Measurements from ENCODE around the gene LSP1.
"Not testable (repeated sequence)": the region's sequence is repeated elsewhere in the genome, so short reads cannot be mapped to it uniquely, and the experiment has no call there.

The LSP1 gene

DNA sequence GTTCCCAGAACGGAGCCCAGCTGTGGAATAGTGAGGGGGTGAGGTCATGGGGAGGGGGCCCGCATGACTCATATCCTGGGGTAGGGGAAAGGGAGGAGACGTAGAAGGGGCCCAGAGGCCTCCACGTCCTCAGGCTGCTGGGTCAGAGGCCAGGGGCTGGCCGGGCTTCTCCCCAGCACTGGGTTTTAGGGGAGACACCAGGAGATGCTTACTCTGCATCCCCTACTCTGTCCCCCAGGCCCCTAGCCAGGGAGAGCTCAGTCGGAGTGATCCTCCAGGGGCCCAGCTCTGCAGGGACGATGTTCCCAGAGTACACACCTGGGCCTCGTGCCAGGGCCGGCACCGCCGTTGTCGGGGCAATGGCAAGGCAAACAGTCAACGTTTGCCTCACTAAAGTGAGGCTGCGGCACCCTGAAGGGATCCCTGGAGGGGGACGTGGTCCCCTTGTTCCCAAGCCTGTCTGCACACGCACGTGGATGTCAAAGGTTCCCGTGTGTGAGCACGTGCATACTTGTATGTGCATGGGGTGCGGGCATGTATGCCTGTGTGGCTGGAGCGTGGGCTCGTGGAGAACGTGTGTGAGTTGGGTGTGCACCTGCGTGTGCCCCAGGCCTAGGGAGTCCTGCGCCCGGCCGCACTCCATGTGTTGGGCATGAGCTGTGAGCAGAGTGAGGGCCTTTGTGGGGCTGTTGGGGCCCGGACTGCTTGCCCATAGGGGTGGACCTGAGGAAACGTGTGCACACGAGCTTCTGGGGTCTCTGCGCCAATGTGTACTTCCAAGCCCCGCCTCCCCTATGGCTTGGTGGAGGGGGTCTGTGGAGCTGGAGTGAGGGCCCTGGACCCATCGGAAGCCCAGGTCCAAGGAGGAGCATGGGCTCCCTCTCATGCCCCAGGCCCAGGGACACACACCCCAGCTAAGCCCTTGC is 24.6 kb downstream of the LSP1 start:
- DNase-seq (ENCODE audit: low read depth) = no peak

- DNase-seq (ENCODE audit: low read depth) = no peak
Measured at GRCh38 chr11:1878137-1879031, 25.5 kb downstream of the LSP1 start.

- no peak for DNase-seq (ENCODE audit: low read depth)
Measured at GRCh38 chr11:1879342-1879940, 26.6 kb downstream of the LSP1 start.

- DNase-seq (ENCODE audit: low read depth) = no peak
Measured at GRCh38 chr11:1879941-1880720, 27.2 kb downstream of the LSP1 start.

DNA sequence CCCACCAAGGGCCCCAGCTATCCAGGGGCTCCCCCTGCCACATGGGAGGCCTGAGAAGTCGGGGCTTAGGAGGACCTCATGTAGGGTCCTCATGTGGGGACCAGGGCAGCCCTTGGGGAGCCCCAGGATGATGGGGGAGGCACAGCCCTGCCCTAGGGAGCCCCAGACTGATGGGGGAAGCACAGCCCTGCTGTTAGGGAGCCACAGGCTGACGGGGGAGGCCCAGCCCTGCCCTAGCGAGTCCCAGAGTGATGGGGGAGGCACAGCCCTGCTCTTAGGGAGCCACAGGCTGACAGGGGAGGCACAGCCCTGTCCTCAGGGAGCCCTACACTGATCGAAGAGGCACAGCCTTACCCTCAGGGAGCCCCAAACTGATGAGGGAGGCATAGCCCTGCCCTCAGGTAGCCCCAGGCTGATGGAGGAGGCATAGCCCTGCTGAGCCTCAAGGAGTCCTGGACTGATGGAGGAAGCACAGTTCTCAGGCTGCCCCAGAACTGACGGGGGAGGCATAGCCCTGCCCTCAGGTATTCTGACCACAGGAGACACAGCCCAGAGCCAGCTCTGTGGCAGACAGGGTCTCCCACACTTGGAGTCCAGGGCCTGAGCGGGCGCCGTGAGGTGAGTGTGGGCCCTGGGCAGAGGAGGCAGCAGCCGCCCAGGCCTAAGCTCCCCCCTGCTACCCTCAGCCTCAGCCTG is 28.0 kb downstream of the LSP1 start:
- DNase-seq (ENCODE audit: low read depth) = no peak

GRCh38 chr11:1881442-1882264 is 28.8 kb downstream of the LSP1 start:
- DNase-seq (ENCODE audit: low read depth) = no peak

GRCh38 chr11:1882265-1883238 is 29.7 kb downstream of the LSP1 start:
- DNase-seq (ENCODE audit: low read depth) = peak; percentile 75

- DNase-seq (ENCODE audit: low read depth) = no peak
Measured at GRCh38 chr11:1883346-1884302, 30.7 kb downstream of the LSP1 start.

- no peak for DNase-seq (ENCODE audit: low read depth)
Measured at GRCh38 chr11:1884303-1884700, 31.4 kb downstream of the LSP1 start.

DNA sequence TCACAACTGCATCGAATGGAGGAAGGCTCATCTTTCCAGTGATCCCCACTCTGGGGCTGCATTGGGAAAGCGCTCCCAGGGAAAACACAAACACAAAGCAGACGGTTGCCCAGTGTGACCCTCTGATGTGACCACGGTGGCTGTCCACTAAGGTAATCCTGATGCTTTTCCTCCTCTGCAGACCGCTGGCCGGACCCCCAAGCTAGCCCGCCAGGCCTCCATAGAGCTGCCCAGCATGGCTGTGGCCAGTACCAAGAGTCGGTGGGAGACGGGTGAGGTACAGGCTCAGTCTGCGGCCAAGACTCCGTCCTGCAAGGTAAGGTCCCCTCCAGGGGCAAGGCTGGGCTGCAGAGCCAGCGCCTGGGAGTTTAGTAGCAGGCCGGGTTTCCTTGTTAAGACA is 33.7 kb downstream of the LSP1 start:
- DNase-seq (ENCODE audit: low read depth) = not testable (repeated sequence)

DNA sequence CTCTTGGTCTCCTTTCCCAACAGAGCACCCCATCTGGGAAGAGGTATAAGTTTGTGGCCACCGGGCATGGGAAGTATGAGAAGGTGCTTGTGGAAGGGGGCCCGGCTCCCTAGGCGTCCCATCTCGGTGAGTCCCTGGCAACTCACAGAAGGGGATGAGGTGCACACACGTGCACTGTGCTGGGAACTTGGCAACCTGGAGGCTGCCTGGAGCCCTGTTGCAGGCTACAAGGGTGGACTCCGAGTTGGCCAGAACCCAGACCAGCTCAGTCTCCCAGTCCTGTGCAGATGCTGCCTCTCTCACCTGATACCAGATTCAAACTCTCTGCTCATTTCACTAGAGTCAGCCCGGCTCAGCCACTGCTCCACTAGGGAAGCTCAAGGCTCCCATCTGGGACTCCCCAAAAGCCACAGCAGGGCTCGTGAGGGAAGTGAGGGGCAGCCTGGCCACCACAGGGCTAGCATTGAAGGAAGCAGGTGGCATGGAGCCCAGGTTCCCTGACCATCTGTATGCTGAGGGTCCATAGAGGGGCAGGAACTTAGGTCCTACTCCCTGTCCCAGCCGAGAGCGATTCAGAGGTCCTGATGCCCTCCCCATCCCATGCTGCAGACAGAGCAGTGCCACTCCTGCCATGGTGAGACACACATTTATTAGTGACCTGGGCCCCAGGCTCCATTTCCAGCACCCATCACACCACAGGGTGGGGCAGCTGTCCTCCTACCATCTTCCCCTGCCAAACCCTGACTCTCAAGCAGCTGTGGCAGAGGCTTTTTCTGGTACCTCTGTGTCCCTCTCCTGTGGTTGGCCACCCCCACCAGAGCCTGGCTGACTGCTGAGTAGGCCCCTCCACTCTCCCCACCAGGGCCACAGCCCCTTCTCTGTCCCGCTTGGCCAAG is 34.8 kb downstream of the LSP1 start:
- no peak for DNase-seq (ENCODE audit: low read depth)

DNA sequence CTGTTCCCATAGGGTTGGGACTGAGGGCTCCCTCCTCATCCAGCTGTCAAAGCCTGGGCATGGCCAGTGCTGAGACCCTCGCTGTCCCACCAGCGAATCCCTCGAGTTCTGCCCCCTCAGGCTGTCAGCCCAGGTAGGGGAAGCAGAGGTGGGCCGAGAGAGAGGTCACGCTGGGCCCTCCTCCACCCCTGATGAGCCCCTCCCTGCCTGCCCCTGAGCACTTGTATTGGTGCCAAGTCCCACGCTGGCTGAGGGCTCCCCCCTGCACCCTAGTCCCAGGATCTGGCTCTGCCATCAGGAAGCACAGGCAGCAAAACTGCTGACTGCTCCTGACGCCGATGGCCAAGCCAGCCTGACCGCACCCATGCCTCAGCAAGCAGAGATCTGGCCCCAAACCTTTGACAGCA is 35.5 kb downstream of the LSP1 start:
- DNase-seq (ENCODE audit: low read depth) = no peak

DNA sequence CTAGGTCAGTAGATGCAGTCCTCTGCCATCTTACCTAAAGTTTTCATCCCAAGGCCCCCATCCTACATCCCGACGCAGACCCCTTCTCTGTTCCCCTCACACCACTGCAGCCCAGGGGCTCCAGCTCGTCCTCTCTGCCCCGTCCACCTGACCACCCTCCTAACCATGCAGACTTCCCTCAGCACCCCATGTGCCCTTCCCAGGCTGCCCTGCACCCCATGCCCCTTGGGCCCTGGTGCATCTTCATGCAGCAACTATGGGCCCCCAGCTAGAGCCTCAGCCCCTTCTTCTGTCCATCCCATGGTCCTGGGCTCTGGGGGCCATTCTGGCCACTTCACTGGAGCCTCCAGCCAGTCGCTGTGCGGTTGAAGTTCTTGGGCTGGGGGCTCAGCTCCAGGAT is 35.9 kb downstream of the LSP1 start:
- no peak for DNase-seq (ENCODE audit: low read depth)

GRCh38 chr11:1889224-1889930 is 36.5 kb downstream of the LSP1 start:
- DNase-seq (ENCODE audit: low read depth) = peak; percentile 72

DNA sequence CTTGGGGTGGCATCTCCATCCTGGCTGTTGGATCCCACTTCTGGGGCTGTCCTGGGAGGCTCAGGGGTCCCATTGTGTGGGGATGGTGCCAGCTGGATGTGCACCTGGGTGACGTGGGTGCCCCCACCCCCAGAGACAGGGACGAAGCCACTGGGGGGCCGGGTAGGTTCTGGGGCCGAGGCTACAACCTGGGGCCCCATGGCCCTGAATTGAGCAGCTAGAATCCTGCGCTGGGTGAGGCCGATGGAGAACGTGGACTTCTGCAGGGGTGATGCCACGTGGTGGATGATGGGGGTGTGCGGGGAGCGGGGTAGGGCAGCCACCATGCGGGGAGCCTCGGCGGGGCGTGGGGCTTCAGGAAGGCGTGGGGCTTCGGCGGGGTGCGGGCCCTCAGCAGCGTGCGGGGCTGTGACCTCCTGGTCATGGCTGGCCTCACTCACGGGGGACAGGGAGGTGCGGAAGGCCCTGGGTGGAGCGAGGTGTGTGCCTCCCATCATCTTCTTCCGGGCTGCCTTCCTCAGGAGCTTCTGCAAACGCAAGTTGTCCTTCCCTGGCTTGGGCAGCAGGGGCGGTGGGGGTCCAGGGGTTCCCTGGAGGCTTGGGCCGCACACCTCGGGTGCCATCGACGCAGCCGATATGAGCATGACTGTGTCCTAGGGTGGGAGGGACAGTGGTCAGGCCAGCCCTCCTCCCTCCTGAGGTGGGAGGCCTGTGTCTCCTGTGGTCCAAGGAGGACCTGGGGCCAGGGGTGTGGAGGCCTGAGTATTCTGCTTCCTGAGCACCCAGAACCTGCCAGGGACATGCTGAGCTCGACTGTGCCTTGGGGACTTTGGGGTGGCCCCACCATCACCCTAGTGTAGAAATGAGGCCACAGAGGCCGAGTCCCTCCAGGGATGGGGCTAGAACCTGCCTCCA is 37.3 kb downstream of the LSP1 start:
- DNase-seq (ENCODE audit: low read depth) = no peak
